Brain microvascular endothelial cell (primary cell): ENCODE results near the gene ARHGAP15.

Source experiments
- DNase-seq: peaks from one replicate; pipeline ENCODE4 v3.0.0-alpha.2; 2020
- H3K27ac ChIP-seq: fragments of 250-450 bp; sonication (Bioruptor Pico); 2 replicates; pipeline ENCODE4 v1.5.1; 2020; ENCODE audit warnings: mild to moderate bottlenecking, moderate library complexity
- H3K27me3 ChIP-seq: fragments of 250-450 bp; sonication (Bioruptor Pico); replicated peaks from 2 replicates; pipeline ENCODE4 v1.5.1; 2020; ENCODE audit warnings: mild to moderate bottlenecking
- H3K36me3 ChIP-seq: fragments of 250-450 bp; sonication (Bioruptor Pico); replicated peaks from 2 replicates; pipeline ENCODE4 v1.5.1; 2020; ENCODE audit warnings: mild to moderate bottlenecking
- H3K4me3 ChIP-seq: 2 replicates; pipeline ENCODE4 v1.5.1; 2011; ENCODE audit warnings: low read depth, mild to moderate bottlenecking, control low read depth, low read length, moderate library complexity
- CTCF ChIP-seq: IDR thresholded peaks from 2 replicates; pipeline ENCODE4 v1.5.1; 2011; ENCODE audit warnings: low read depth, mild to moderate bottlenecking, moderate library complexity, low read length, control low read depth, inconsistent platforms; ENCODE audit errors: missing control alignments
- in situ Hi-C: cut with HindIII; loops from 2 replicates; pipeline ENCODE4 v1.10.0; 2017; ENCODE audit warnings: low sequenced_read_pairs, low pct_ligation_motif_present

The ARHGAP15 gene

GRCh38 chr2:143246815-143247744 lies 117.9 kb downstream of the ARHGAP15 start:
- no peak for TF ChIP-seq CTCF
- no peak for DNase-seq
- H3K36me3 ChIP-seq = no peaks in the 10 kb centered on the region
- H3K27ac ChIP-seq = no peak overlapping the region
- no peak overlapping the region for H3K4me3 ChIP-seq
- in situ Hi-C loops = no loop called here
- H3K27me3 ChIP-seq = no peaks in the 10 kb centered on the region

GRCh38 chr2:143248631-143249030 lies 119.4 kb downstream of the ARHGAP15 start:
- H3K4me3 ChIP-seq = no peak overlapping the region
- no peaks in the 10 kb centered on the region for H3K27me3 ChIP-seq
- in situ Hi-C loops = no loop called here
- H3K27ac ChIP-seq = no peak overlapping the region
- TF ChIP-seq CTCF = no peak
- DNase-seq = no peak
- no peaks in the 10 kb centered on the region for H3K36me3 ChIP-seq

- no peak for TF ChIP-seq CTCF
- H3K27ac ChIP-seq = no peak overlapping the region
- no peak for DNase-seq
- in situ Hi-C loops = no loop called here
- H3K27me3 ChIP-seq = no peaks in the 10 kb centered on the region
- no peaks in the 10 kb centered on the region for H3K36me3 ChIP-seq
- no peak overlapping the region for H3K4me3 ChIP-seq
These were observed 122.5 kb downstream of the ARHGAP15 start for GRCh38 chr2:143251681-143252080.

- in situ Hi-C loops = no loop called here
- no peaks in the 10 kb centered on the region for H3K27me3 ChIP-seq
These were observed 123.1 kb downstream of the ARHGAP15 start for GRCh38 chr2:143252138-143252907.

GRCh38 chr2:143254110-143254509 lies 124.9 kb downstream of the ARHGAP15 start:
- Histone ChIP-seq H3K27ac (no peak overlapping the region), H3K27me3 (no peaks in the 10 kb centered on the region)
- DNase-seq = no peak

More at GRCh38 chr2:143252138-143252907, 123.1 kb downstream of the ARHGAP15 start:
- Histone ChIP-seq H3K4me3 (no peak overlapping the region), H3K27ac (no peak overlapping the region), H3K36me3 (no peaks in the 10 kb centered on the region)
- no peak for DNase-seq
- TF ChIP-seq CTCF = no peak

More at GRCh38 chr2:143254110-143254509, 124.9 kb downstream of the ARHGAP15 start:
- no peak for TF ChIP-seq CTCF
- Histone ChIP-seq H3K36me3 (no peaks in the 10 kb centered on the region), H3K4me3 (no peak overlapping the region)
- in situ Hi-C loops = no loop called here
